ENCODE measurements around the gene MRI1. TPM values are rescaled to one million over a fixed set of nuclear protein-coding genes. Genes with fewer than 3 reads are reported as not detected.

The MRI1 gene
- total RNA-seq, 1 experiment from 2014 or later: 19.6 TPM

DNA sequence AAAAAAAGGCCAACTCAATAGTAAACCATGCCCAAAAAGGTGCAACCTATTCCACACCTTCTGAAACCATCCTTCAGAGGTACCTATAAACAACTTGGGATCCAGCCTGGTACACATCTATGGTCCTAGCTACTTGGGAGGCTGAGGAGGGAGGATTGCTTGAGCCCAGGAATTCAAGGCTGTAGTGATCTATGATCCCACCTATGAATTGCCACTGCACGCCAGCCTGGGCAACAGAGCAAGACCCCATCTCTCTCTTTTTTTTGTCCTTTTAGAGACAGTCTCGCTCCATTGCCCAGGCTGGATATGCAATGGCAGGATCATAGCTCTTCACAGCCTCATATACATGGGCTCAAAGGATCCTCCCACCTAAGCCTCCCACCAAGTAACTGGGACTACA, 57.0 kb downstream of the MRI1 start (continued):
- TF ChIP-seq EZH2 (IDR thresholded peaks at IDR 0.05) (no peak), TCF7L2 (IDR thresholded peaks at IDR 0.05; ENCODE audit: borderline replicate concordance, extremely low read depth, insufficient read depth, insufficient read length) (no peak), JUND (IDR thresholded peaks at IDR 0.05) (no peak), ZNF274 (IDR thresholded peaks at IDR 0.05; ENCODE audit: low read depth, low read length) (no peak), YY1 (IDR thresholded peaks at IDR 0.05; ENCODE audit: extremely low read depth, insufficient replicate concordance, low read depth, low read length) (no peak), EGR1 (IDR thresholded peaks at IDR 0.05; ENCODE audit: low read depth) (no peak)
- TF ChIP-seq, protein P1, sequence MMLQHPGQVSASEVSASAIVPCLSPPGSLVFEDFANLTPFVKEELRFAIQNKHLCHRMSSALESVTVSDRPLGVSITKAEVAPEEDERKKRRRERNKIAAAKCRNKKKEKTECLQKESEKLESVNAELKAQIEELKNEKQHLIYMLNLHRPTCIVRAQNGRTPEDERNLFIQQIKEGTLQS (IDR thresholded peaks at IDR 0.05): no peak
- TF ChIP-seq, protein P2, sequence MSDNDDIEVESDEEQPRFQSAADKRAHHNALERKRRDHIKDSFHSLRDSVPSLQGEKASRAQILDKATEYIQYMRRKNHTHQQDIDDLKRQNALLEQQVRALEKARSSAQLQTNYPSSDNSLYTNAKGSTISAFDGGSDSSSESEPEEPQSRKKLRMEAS (IDR thresholded peaks at IDR 0.05): no peak

DNA sequence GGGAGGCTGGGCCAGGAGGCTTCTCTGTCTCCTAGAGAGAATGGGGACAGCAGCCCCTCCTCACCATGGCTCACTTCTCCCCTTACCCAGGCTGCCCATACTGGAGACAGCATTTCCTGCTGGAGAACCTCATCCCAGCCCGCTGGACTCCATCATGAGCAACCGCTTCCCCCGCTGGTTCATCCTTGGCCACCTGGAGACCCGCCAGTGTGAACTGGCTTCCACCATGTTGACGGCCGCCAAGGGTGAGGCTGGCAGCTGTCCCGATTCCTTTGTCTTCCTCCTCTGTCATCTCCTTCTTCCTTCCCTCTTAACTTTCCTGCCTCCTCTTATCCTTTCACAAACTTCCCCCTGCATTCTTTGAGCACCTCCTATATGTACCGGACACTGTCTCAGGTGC, 58.9 kb downstream of the MRI1 start:
- no peak for DNase-seq (ENCODE audit: low read depth, low spot score)
- no peak overlapping the region for H3K4me3 ChIP-seq (replicated peaks in 1 of 2; ENCODE audit: low read depth in 1 of 2, low read length in 2 of 2)
- H3K9me2 ChIP-seq (ENCODE audit: insufficient read depth): no peaks in the 10 kb centered on the region
- peaks cover 3 to 15% of the 10 kb centered on the region in 2 experiments for H3K4me1 ChIP-seq (ENCODE audit: control insufficient read depth in 1 of 2, insufficient read depth in 2 of 2, low read length in 2 of 2)
- no peak overlapping the region for H3K9ac ChIP-seq (ENCODE audit: low read length)
- TF ChIP-seq ZFX (IDR thresholded peaks at IDR 0.05) (no peak), EZH2 (IDR thresholded peaks at IDR 0.05) (no peak), ELF1 (IDR thresholded peaks at IDR 0.05; ENCODE audit: borderline replicate concordance, low read depth) (no peak), SIN3A (IDR thresholded peaks at IDR 0.05; ENCODE audit: low read depth) (no peak), SP1 (IDR thresholded peaks at IDR 0.05; ENCODE audit: low read depth) (no peak), EZH2phosphoT487 (IDR thresholded peaks at IDR 0.05; ENCODE audit: borderline replicate concordance) (no peak), CBX3 (IDR thresholded peaks at IDR 0.05; ENCODE audit: low read depth) (no peak), JUND (IDR thresholded peaks at IDR 0.05) (no peak), EGR1 (IDR thresholded peaks at IDR 0.05; ENCODE audit: low read depth) (no peak), TCF7L2 (IDR thresholded peaks at IDR 0.05; ENCODE audit: borderline replicate concordance, extremely low read depth, insufficient read depth, insufficient read length) (no peak), FOSL1 (IDR thresholded peaks at IDR 0.05; ENCODE audit: low read depth) (no peak)
- TF ChIP-seq, protein P3, sequence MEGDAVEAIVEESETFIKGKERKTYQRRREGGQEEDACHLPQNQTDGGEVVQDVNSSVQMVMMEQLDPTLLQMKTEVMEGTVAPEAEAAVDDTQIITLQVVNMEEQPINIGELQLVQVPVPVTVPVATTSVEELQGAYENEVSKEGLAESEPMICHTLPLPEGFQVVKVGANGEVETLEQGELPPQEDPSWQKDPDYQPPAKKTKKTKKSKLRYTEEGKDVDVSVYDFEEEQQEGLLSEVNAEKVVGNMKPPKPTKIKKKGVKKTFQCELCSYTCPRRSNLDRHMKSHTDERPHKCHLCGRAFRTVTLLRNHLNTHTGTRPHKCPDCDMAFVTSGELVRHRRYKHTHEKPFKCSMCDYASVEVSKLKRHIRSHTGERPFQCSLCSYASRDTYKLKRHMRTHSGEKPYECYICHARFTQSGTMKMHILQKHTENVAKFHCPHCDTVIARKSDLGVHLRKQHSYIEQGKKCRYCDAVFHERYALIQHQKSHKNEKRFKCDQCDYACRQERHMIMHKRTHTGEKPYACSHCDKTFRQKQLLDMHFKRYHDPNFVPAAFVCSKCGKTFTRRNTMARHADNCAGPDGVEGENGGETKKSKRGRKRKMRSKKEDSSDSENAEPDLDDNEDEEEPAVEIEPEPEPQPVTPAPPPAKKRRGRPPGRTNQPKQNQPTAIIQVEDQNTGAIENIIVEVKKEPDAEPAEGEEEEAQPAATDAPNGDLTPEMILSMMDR (IDR thresholded peaks at IDR 0.05 in 2 of 3, conservative IDR thresholded peaks at IDR 0.05 in 1 of 3; ENCODE audit: borderline replicate concordance in 1 of 3, insufficient read depth in 1 of 3, low read depth in 2 of 3, low read length in 2 of 3): no peak
- TF ChIP-seq, protein P4, sequence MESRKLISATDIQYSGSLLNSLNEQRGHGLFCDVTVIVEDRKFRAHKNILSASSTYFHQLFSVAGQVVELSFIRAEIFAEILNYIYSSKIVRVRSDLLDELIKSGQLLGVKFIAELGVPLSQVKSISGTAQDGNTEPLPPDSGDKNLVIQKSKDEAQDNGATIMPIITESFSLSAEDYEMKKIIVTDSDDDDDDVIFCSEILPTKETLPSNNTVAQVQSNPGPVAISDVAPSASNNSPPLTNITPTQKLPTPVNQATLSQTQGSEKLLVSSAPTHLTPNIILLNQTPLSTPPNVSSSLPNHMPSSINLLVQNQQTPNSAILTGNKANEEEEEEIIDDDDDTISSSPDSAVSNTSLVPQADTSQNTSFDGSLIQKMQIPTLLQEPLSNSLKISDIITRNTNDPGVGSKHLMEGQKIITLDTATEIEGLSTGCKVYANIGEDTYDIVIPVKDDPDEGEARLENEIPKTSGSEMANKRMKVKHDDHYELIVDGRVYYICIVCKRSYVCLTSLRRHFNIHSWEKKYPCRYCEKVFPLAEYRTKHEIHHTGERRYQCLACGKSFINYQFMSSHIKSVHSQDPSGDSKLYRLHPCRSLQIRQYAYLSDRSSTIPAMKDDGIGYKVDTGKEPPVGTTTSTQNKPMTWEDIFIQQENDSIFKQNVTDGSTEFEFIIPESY (IDR thresholded peaks at IDR 0.05; ENCODE audit: extremely low read depth, insufficient replicate concordance, low read length): no peak
- TF ChIP-seq, protein P5, sequence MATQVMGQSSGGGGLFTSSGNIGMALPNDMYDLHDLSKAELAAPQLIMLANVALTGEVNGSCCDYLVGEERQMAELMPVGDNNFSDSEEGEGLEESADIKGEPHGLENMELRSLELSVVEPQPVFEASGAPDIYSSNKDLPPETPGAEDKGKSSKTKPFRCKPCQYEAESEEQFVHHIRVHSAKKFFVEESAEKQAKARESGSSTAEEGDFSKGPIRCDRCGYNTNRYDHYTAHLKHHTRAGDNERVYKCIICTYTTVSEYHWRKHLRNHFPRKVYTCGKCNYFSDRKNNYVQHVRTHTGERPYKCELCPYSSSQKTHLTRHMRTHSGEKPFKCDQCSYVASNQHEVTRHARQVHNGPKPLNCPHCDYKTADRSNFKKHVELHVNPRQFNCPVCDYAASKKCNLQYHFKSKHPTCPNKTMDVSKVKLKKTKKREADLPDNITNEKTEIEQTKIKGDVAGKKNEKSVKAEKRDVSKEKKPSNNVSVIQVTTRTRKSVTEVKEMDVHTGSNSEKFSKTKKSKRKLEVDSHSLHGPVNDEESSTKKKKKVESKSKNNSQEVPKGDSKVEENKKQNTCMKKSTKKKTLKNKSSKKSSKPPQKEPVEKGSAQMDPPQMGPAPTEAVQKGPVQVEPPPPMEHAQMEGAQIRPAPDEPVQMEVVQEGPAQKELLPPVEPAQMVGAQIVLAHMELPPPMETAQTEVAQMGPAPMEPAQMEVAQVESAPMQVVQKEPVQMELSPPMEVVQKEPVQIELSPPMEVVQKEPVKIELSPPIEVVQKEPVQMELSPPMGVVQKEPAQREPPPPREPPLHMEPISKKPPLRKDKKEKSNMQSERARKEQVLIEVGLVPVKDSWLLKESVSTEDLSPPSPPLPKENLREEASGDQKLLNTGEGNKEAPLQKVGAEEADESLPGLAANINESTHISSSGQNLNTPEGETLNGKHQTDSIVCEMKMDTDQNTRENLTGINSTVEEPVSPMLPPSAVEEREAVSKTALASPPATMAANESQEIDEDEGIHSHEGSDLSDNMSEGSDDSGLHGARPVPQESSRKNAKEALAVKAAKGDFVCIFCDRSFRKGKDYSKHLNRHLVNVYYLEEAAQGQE (IDR thresholded peaks at IDR 0.05; ENCODE audit: low read depth): no peak
- H3K4me2 ChIP-seq (ENCODE audit: low read length): no peak overlapping the region
- no peak overlapping the region for H2AFZ ChIP-seq (ENCODE audit: low read depth, low read length, poor library complexity, severe bottlenecking)
- intact Hi-C loops (cut with micrococcal nuclease): no loop called here
- H4K20me1 ChIP-seq (ENCODE audit: insufficient read depth): no peaks in the 10 kb centered on the region
- ChIA-PET RAD21 (ENCODE audit: low non-redundant PET in 1 of 2, low total read pairs in 2 of 2, uncharacterized antibody in 2 of 2, unreplicated experiment in 2 of 2) (interaction anchor here in 1 of 2 experiments (0.6 kb wide), 1 partner anchor 19 kb away, joined by 3 read pairs; no protein-coding TSS in a partner anchor), POLR2A (no interaction called here), CTCF (no interaction called here)
- no peaks in the 10 kb centered on the region for H3K79me2 ChIP-seq (ENCODE audit: insufficient read depth, low read length)
- no peak overlapping the region for H3K27ac ChIP-seq (ENCODE audit: low read depth, low read length)
- H3K36me3 ChIP-seq (ENCODE audit: control insufficient read depth in 1 of 2, insufficient read depth in 2 of 2, low read length in 2 of 2): no peaks in the 10 kb centered on the region
- BruUV-seq (replicated peaks): no TSS peak
- H3K27me3 ChIP-seq (ENCODE audit: insufficient read depth, low read length): no peaks in the 10 kb centered on the region
- ATAC-seq: no peak
- no peaks in the 10 kb centered on the region for H3K9me3 ChIP-seq (ENCODE audit: control insufficient read depth in 1 of 2, insufficient read depth in 1 of 2, low read depth in 1 of 2, low read length in 2 of 2)
